Renal cortex interstitium (tissue), 11 donors: ENCODE results near the gene GPC3. TPM values are rescaled to one million over a fixed set of nuclear protein-coding genes. Genes with fewer than 3 reads are reported as not detected.
"Not testable (repeated sequence)": the region's sequence is repeated elsewhere in the genome, so short reads cannot be mapped to it uniquely, and the experiment has no call there.

Experiments used
- DNase-seq, 11 donors: peaks; one replicate each; pipeline ENCODE4 v3.0.0-alpha.2; 2013; ENCODE audit warnings: low read depth in 9 of 11, low spot score in 4 of 11; ENCODE audit errors: extremely low read depth in 1 of 11
- polyA plus RNA-seq, 3 donors: library from polyadenylated mRNA; unstranded; fragments of 120-200 nt; gene quantifications; one replicate each; pipeline ENCODE4 v1.2.1, GENCODE V29; 2013; ENCODE audit not compliant: insufficient read length in 3 of 3

Gene GPC3
- polyA plus RNA-seq, 3 donors: 1,038 to 1,396 (median 1,308) TPM

DNA sequence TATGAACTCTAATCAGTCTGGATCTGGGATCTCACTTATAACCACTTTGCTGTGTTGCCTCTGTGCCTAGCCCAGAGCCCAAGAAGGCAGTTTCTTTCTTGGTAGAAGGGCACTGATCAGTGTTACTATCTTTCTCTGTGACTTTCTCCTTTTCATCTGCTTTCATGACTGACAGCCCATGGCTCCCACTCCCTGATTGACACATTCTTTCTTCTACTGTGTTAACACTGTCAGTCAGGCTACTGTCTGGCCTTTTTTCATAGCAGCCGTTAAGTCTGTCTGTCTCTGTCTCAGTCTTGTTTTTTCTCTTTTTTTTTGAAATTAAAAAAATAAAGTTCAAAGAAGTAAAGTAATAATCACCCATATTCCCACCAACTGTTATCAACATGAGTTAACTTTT lies 210.6 kb downstream of the GPC3 start:
- no peak for DNase-seq

DNA sequence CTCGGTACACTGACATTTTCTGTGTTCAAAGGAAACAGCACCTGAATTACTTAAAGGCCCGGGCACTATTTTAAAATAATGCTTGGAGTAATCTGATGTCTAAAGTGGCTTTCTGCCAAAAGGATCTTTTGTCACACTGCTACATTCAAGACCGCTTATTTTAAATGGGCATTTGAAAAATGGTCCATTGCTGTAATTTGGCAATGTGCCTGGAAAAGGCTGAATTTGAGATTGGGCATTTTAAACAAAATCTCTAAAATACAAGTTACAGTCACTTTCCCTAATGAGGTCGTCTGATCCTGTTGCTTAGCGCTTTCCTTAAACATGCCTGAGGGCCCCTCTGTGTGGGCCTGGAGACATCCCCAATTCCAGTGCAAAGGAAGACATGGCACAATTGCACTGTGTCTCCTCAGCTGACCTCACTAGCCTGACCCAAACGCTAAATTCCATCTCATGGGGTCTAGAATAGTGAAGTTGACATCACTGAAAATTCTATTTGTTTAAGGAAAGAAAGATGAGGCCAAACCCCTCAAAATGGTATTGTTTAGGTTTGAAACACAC lies 214.2 kb downstream of the GPC3 start:
- DNase-seq: no peak

DNA sequence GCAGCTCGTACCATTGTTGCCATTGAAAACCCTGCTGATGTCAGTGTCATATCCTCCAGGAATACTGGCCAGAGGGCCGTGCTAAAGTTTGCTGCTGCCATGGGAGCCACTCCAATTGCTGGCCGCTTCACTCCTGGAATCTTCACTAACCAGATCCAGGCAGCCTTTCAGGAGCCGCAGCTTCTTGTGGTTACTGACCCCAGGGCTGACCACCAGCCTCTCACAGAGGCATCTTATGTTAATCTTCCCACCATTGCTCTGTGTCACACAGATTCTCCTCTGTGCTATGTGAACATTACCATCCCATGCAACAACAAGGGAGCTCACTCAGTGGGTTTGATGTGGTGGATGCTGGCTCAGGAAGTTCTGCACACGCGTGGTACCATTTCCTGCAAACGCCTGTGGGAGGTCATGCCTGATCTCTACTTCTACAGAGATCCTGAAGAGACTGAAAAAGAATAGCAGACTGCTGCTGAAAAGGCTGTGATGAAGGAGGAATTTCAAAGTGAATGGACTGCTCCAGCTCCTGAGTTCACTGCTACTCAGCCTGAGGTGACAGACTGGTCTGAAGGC lies 222.3 kb downstream of the GPC3 start:
- not testable (repeated sequence) for DNase-seq

DNA sequence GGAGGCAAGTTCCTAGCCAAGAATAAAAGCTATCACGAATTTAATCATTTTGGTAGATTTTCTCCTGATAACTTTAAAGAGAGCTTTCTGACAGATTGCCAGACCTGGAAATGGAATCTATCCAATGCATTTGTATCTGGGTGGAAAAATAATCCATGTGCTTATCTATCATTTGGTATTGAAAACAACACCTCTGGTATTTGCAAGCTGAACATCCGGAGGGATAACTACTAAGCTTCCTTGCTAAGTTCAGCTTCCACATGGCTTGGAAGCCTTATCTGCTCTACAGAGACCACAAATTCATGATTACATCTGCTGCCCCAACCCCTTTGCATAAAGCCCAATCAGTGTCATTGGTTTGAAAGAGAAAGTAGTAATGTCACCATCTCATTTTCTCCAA lies 230.7 kb downstream of the GPC3 start:
- DNase-seq: no peak

DNA sequence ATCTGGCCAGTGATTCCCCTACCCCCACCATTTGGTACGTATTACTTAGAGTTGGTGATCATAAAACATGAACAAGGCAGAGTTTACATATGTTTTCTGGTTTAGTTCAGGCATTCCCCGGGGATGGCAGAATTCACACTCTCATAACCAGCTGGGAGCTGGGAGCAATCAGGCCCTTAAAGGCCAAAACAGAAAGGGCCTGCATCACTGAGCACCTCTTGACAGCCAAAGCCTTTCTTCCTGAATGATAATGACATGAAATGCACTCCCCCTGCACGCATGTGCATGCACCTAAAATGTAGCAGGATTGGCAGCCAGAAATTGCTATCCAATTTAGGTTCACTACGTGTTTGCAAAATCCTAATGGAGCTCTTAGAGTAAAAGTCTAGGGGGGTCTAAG lies 235.4 kb downstream of the GPC3 start:
- DNase-seq: no peak

DNA sequence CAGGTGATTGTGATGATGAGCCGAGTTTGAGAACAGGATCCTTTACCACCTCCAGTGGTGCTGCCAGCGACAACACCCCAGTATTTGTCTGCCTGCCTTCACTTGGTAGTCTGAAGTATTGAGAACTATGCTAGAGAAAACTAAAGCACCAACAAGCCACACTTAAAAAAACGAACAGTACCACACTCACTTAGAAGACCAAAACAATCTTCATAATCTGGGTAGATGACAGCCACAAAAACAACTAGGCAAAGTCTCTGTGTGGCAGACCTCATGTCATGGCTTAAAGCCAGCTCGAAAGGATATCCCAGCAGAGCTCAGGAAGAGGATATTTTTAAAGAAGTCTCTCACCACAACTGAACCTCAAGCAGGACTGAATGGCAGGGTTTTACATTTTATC lies 236.0 kb downstream of the GPC3 start:
- DNase-seq: no peak

DNA sequence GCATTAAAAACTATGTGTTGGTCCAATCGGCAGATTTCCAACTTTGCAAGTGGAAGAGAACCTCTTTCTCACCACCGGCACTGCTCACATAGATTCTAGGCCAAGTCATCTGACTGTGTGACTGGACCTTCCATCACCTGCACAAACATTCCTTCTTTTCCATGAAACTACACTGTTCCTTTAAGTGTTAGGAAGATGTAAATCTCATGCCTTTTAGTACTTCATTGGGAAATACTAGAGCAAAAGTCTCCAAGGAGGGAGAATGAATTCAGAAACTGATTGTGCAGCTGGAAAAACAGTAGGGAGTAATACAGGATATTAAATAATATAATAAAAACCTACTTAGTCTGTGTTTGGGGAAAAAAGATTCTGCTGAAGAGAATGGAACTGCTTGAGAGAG lies 238.2 kb downstream of the GPC3 start:
- no peak for DNase-seq

DNA sequence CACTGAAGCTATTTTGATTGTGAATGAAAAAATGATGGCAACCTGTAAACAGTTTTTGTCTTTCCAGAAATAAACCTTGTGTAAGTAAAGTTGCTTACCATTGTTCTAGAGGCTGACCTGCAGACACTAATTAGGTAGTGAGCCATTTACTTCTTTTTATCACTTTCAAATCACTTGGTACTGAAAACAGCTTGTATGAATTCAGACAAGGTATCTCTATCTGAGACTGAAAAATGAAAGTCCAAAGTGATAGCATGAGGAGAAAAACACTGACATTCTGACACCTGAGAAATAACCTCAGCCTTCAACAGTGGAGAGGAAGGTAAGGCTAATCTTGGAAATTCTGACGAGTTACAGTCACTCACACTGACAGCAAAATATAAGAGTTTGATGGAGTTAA lies 238.8 kb downstream of the GPC3 start:
- DNase-seq: no peak

DNA sequence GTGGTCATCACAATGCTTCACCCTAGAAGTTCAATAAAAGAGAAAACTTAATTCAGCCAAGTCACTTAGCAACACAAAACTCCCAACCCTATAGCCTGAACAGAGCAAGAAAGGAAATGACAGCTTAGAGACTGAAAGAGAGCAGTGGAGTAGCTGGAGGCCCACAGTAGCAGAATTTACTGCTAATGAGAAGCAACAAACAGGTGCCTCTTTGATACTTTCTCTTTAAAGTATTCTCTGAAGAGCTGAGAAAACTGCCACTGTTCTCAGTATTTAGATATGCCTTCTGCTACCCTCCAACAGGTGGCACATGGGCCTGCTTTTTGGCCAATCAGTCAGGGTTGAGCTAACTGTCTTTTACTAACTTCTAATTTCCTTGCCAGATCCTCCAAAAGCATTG lies 240.0 kb downstream of the GPC3 start:
- no peak for DNase-seq

DNA sequence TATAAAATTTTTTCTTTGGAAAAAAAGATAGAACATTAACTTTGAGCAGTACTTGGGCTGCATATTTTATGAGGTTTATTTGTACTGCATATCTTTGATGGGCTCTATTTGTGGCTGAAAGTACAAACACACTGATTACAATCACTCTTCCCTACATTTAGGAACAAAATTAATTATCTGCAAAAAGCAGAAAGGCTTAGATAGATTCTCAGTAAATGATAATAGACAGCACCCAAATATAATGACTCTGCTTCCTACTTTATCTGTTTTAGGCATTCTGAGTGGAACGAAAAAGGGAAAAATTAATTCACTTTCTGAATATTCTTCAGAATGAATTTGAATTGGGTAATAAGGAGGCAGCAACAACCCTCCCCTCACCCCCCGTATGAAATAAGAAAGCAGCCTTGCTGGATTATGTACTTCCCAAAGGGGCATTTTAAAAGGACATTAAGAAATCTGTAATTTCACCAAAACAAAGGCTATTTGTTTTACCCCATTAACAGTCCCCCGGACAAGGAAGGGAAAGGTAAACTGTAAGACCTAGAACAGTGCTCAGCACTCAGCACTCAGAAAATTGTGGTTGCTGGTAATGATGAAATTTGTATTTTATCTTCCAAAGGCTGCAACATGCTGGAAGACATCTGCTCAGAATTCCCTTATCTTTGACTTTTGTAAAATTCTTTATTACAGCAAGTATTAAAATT lies 242.6 kb downstream of the GPC3 start:
- DNase-seq: no peak

DNA sequence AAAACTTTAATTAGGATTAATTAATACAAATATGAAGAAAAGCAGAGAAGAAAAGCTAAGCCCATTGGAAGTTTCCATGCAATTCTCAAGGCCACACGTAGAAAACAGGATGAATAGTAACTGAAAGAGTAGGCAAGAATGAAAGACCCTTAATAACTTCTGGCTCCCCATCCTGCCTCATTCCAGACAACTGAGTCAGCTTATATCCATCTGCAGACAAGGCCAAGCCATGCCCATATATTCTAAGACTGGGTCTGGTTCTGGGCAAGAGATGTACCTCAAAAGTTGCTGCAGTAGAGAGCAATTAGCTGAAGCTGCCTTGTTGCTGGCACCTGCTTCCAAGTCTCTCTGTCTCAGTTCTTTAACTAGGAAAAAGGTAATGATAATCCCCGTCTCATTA lies 244.1 kb downstream of the GPC3 start:
- DNase-seq: no peak

DNA sequence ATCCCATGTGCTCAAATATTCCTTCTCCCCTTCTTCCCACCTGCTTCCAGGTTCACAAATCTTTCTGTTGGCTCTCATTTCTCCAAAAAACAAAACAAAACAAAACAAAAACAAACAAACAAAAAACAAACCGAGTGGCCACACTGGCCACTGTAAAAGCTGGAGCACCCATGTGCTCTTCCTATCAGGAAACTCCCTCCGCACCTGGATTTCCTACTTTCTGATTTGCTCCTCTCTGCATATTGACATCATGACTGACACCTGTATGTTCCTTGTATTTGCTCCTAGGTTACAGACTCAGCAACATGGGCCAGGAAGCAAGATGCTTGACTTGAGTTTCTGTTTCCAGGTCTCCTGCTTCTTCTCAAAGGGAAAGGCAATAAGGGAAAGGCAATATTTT lies 258.8 kb downstream of the GPC3 start:
- DNase-seq: no peak

DNA sequence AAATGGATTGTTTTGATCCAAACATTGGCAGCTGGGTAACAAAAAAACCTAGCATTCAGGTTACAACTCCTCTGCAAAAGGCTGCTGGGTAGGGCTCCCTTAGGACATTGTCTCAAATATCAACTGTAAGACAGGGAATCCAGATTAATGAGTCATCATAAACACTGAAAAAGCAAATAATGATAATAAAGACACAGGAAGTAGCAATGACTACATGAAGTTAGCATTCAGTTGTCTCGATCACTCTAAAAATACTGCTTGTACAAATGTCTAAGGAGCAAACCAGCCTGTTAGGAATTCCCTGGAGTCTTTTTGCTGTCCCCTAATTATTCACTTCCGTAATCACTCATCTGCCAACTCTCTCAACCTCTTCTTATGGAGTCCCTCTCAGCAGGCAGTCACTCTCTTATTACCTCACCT lies 259.2 kb downstream of the GPC3 start:
- no peak for DNase-seq

DNA sequence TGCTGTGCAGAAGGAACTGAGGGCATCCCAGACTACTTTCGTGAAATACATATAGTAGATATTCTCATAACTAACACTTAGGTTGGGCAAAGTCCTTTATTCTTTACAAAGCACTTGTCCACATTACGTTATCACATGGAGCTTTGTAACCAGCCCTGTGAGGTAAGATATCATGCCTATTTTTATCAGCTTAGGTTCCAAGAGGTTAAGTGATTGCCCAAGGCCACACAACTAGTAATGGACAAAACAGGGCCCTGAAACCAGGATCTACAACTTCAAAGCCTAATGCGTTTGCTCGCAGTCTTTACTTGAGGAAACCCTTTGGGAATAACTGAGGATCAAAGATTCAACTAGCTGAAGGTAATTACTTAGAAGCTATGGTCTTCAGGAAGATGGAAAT lies 261.5 kb downstream of the GPC3 start:
- DNase-seq: no peak

DNA sequence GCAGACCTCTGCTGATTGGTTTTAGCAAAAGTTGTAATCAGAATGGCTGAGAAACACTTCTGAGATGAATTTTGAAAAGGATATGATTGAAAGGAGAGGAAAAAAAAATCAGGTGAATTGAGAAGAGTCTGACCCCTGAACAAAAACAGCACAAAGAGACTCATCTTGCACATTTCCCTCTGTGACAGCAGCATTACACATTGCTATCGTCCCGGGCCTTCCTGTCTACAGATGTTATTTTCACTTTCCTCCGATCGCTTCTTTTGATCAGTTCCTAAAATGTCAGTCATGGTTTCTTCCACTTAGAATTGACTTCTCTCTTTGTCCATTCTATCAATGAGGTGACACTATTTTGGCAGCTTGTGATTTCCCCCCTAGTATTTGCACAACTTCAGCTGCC lies 262.6 kb downstream of the GPC3 start:
- no peak for DNase-seq

DNA sequence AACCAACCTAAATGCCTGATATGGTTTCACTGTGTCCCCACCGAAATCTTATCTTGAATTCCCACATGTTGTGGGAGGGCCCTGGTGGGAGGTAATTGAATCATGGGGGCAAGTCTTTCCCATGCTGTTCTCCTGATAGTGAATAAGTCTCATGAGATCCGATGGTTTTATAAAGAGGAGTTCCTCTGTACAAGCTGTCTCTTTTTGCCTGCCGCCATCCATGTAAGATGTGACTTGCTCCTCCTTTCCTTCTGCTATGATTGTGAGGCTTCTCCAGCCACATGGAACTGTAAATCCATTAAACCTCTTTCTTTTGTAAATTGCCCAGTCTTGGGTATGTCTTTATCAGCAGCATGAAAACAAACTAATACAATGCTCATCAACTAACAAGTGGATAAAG lies 265.1 kb downstream of the GPC3 start:
- not testable (repeated sequence) for DNase-seq

DNA sequence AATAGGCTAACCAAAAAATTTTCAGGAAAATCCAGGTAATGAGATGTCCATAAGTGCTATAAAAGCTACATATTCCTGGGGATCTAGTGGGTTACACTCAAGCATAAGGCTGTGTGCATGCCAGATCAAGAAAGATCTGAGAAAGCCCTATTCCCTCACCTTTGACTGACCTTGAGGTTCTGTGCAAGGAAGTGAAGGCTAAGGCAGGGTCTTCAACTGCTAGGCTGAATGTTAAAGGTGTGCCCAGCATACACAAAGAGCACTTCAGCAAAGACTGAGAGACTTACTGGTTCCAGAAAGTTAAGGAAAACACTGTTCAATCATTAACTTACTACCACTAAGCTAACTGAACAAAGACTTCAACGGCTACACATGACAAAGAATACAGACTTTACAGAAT lies 269.7 kb downstream of the GPC3 start:
- no peak for DNase-seq

DNA sequence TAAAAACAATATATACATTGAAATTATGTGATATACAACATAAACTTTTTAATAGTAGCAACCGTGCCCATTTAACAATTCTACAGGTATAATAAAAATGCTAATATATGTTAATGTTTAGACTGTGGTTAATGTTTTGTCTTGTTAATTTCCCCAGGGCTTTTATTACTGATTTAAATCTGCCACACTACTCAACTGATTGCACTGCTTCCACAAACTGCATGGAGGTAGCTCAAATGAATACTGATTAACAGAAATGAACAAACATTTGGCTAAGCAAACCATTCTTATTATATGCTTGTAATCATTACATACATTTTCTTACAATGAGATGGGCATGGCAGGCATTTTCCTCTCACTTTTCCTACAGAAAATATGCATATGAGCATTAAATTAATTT lies 275.9 kb downstream of the GPC3 start:
- DNase-seq: no peak

DNA sequence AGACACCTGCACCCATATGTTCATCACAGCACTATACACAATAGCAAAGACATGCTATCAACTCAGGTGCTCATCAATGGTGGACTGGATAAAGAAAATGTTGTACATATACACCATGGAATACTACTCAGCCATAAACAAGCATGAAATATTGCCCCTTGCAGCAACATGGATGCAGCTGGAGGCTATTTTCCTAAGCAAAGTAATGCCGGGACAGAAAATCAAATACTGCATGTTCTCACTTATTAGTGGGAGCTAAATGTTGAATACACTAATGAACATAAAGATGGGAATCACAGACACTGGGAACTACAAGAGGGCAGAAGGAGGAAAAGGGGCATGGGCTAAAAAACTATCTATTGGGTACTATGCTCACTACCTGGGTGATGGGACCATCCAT lies 278.5 kb downstream of the GPC3 start:
- no peak for DNase-seq

DNA sequence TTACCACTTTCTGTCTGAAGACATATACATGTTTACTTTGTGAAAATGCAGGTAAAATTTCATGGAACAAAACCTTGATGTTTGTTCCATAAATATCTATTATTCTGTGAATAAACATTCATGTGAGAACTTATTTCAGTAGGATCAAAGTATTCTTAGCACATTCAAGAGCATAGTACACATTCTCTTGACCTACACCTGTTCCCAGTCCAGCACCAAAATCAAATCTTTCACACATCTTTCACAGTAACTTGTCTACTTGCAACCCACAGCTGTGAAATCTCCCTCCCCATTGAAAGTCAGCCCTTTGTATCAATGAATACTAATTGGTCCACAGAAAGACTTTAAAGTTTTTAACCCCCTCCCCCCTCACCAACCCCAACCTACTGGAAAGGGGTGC lies 283.2 kb downstream of the GPC3 start:
- DNase-seq: no peak
